HG02763 (cell line): Measurements from ENCODE around the gene IFRD2.
A peak's percentile ranks its signal among the peaks of the same experiment; 100 is the strongest.
"Not testable (repeated sequence)": the region's sequence is repeated elsewhere in the genome, so short reads cannot be mapped to it uniquely, and the experiment has no call there.

Source experiments
- ATAC-seq: cut with Tn5 transposase; IDR thresholded peaks from one replicate; pipeline ENCODE4 v1.9.1; 2021; ENCODE audit warnings: mild to moderate bottlenecking, moderate library complexity; ENCODE audit not compliant: unreplicated experiment

Gene IFRD2

DNA sequence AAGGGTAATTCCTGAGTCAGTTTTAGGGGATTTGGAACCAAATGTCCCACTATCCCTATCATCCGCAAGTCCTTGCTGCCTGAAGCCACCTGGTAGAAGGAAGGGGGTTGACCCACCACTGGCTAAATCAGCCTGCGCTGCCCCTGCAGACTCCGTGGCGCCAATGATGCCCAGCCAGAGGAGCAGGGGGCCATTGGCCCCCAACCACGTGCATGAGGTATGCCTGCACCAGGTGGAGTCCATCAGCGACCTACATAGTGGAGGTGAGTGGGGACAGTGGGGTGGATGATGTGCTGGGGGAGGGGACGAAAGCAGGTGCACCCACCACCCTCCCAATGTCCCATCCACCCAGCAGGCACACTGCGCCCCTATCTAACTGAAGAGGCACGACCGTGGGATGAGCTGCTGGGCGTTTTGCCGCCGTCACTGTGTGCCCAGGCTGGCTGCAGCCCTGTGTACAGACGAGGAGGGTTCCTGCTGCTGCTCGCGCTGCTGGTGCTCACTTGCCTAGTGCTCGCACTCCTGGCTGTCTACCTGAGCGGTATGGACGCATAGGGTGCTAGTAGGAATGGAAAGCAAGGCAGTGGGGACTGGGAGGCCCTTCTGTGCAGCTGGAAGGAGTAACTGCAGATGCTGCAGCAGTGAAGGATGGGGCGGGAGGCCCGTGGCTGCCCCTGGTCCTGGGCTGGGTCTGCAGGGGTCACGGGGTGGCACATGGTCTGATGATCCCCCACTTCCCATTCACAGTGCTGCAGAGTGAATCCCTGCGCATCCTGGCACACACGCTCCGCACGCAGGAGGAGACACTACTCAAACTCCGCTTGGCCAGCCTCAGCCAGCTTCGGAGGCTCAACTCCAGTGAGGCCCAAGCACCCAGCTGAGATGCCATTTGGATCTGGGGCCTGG, 5.7 kb downstream of the IFRD2 start:
- ATAC-seq, result no peak

DNA sequence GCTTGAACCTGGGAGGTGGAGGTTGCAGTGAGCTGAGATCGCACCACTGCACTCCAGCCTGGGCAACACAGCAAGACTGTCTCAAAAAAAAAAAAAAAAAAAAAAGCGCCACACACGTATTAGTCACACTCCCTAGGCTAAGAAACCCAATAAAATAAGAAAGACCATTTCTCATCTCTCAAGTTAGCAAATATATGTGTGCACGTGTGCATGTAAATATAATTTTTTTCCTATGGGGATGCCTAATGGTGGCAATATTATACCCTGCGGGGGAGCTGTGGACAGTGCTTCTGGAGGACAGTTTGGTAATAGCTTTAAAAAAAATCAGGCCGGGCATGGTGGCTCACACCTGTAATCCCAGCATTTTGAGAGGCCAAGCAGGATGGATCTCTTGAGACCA, 8.1 kb downstream of the IFRD2 start:
- ATAC-seq, result not testable (repeated sequence)

GRCh38 chr3:50279255-50280016, 12.8 kb downstream of the IFRD2 start:
- no peak for ATAC-seq

DNA sequence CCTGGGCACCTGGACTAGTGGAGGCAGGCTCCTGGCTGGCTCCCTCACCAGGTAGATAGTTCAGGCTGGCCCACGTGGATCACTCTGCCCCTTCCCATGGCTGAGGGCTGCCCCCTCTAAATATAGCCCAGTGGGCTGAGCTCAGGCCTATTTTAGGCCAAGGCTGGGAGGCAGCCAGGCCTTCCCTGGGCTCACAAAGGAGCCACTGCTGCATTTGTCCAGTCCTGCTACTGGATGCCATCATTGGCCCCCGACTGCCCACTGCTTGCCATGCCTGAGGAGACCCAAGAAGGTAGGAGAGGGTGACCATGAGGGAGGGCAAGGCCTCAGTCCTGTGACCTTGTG, 13.4 kb downstream of the IFRD2 start, which contains the start of gene LSMEM2:
Gene LSMEM2 (plus strand): TSS at position 208 of the 345 bp plus-strand sequence. CDS start 27 bp downstream, at position 235.
- no peak for ATAC-seq

- no peak for ATAC-seq
Measured at GRCh38 chr3:50278123-50278879, 13.9 kb downstream of the IFRD2 start.

GRCh38 chr3:50276762-50277101, 15.5 kb downstream of the IFRD2 start:
- ATAC-seq, result no peak

DNA sequence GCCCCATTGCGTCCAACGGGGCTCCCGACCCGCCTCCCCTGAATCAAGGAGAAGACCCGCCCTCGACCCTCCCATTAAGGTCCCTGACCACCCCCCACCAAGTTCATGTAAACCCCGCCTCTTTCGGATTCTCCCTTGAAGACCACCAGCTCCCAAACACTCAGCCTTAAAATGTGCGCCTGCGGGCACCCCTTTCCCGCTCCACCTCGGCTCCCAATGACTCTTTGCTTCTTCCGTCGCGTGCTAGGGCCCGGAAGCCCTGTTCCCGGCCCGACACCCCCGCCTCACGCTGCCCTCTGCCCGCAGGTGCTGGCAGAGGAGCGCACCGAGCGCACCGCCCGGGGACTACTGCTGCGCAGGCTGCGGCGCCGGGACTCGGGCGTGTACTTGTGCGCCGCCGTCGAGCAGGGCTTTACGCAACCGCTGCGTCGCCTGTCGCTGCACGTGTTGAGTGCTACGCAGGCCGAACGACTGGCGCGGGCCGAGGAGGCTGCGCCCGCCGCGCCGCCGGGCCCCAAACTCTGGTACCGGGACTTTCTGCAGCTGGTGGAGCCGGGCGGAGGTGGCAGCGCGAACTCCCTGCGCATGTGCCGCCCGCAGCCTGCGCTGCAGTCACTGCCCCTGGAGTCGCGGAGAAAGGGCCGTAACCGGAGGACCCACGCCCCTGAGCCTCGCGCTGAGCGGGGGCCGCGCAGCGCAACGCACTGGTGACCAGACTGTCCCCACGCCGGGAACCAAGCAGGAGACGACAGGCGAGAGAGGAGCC, 16.1 kb downstream of the IFRD2 start:
- no peak for ATAC-seq

DNA sequence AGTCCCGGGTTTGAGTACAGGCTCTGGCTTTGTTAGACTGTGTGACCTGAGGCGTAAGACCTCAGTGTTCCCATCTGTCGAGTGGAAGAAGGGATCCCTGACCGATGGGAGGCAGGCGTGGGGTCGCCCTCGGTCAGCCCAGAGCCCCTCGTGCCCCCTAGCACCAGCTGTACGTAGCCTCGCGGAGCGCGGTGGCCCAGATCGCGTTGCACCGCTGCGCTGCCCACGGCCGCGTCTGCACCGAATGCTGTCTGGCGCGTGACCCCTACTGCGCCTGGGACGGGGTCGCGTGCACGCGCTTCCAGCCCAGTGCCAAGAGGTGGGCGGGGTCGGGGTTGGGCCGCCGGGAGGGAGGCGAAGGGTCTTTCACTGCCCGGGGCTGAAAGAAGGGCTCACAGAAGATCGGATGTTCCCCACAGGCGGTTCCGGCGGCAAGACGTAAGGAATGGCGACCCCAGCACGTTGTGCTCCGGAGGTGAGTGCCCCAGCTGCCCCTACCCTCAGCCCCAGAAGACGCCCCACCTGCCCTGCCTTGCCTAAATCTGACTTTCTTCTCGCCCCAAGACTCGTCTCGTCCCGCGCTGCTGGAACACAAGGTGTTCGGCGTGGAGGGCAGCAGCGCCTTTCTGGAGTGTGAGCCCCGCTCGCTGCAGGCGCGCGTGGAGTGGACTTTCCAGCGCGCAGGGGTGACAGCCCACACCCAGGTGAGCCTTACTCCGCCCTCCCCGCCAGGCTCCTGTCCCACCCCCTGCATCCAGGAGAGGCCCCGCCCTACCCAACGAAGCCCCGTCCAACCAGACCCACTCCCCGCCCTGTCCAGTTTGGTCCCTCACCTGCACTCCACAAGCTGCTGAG, 16.9 kb downstream of the IFRD2 start:
- ATAC-seq, result no peak

GRCh38 chr3:50274371-50275104, 17.7 kb downstream of the IFRD2 start:
- no peak for ATAC-seq

DNA sequence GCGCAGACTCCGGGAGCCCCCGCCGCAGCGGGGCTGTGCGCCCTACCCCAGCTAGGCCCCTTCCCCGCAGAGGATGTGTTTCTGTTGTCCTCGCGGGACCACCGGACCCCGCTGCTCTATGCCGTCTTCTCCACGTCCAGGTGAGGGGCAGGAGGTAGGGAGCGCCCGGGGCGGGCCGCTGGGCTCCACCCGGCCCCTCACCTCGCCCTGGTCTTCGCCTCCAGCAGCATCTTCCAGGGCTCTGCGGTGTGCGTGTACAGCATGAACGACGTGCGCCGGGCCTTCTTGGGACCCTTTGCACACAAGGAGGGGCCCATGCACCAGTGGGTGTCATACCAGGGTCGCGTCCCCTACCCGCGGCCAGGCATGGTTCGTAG, 18.6 kb downstream of the IFRD2 start:
- ATAC-seq, result no peak

DNA sequence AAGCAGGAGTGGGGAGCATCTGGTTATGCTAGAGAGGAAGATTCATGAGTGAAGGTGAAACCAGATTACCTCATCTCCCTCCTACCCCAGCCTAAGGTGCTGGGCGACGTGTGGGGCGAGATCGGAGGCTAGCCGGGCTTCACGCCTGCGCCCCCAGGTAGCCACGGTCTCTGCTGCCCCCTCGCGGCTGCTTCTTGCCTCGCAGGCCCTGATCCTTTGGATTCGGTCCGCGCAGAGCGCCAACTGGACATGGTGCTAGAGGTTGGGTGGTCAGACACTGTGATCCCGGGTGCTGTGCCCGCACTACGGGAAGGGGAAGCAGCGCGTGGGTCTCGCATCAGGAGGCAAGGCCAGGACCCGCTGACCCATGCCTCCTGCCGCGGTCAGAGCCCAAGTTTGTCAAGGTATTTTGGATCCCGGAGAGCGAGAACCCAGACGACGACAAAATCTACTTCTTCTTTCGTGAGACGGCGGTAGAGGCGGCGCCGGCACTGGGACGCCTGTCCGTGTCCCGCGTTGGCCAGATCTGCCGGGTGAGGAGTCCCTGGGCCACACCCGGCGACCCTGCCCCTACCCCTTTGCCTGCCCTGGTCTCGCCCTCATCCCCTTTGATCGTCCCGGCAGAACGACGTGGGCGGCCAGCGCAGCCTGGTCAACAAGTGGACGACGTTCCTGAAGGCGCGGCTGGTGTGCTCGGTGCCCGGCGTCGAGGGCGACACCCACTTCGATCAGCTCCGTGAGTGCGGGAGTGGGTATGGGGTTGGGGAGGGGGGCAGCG, 19.1 kb downstream of the IFRD2 start:
- peak; percentile 80 for ATAC-seq

DNA sequence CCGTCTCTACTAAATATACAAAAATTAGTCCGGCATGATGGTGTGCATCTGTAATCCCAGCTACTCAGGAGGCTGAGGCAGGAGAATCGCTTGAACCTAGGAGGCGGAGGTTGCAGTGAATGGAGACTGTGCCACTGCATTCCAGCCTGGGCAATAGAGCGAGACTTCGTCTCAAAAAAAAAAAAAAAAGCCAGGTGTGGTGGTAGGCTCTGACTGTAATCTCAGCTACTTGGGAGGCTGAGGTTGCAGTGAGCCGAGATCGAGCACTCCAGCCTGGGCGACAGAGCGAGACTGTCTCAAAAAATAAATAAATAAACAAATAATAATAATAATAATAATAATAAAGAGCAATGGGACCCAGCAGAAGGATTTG, 19.7 kb downstream of the IFRD2 start:
- ATAC-seq, result not testable (repeated sequence)

DNA sequence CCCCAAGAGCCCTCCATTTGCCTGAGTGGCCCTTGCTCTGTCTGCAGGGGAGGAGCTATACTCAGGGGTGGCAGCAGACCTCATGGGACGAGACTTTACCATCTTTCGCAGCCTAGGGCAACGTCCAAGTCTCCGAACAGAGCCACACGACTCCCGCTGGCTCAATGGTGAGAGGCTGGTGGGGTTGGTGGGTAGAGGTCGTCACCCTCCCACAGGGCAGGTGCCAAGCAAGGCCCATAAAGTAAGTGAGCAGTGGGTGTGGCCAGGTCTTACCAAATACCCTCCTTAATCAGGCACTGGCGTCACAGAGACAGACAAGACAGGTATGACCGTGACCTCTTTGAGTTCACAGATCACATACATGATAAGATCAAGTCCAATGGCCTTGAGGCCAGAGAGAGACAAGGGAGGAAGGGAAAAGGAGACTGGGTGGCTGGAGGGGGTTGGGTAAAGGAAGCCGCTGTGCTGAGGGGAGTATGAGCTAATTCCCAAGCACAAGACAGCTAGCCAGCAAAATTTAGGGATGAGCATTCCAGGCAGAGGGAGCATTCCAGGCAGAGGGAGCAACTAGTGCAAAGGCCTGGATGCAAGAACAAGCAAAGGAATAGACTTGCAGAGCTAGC, 20.8 kb downstream of the IFRD2 start:
- ATAC-seq, result no peak

DNA sequence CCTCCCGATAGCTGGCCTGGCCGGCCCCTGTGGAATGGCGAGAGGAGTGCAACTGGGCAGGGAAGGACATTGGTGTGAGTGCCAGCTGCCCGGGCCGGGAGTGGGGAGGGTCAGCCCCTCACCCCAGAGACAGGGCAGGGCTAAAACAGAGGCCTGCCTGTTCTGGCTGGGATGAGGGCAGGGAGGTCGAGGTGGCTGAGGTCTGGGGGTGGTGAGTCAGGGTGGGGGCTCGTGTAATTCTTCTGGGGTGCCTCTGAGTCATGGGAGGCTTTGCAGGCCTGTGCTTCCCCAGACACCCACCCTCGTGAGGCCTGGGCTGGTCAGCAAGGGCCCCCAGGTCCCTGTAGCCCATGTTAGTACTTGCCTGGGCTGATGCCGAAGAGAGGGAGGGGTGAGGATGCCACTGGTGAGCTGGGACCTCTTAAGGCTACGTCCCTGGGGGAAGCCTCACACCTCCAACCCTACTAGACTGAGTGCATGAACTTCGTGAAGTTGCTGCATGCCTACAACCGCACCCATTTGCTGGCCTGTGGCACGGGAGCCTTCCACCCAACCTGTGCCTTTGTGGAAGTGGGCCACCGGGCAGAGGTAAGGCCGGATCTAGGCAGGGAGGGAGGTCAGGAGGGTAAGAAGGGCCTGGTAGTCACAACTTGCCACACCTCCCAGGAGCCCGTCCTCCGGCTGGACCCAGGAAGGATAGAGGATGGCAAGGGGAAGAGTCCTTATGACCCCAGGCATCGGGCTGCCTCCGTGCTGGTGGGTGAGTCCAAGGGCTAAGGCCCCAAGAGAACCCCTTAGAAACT, 21.6 kb downstream of the IFRD2 start:
- ATAC-seq, result no peak

DNA sequence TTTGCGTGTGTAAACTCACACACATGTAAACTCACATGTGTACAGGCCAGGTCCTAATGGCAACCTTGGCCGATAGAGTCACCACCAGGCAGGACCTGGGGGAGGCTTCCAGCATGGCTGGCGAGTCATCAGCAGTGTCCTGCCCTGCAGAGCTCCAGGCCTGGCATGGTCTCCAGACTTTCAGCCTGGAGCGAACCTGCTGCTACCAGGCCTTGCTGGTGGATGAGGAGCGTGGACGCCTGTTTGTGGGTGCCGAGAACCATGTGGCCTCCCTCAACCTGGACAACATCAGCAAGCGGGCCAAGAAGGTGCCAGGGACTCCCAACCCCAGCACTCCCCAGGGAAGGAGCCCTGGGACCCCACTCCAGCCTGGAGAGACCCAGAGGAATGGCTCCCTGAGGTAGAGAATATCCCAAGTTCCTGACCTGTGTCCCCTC, 22.2 kb downstream of the IFRD2 start:
- ATAC-seq, result no peak

DNA sequence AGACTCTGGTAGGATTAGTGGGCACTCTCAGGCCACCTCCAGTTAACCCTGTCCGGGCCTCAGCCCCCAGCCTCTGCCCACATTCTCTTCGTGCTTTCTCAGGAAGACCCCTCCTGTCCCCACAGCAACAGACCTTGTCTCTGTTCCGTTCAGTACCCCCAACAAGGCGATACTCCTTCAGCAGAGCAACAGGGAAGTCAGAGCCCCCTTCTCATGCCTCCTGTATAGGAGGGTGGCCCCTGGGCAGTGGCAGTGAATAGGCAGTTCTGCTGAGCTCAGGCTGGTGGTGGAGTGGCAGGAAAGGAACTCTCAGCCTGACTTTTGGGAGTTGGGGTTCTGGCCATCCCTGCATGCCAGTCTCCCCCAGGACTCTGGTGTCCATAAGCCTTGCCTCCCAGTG, 22.8 kb downstream of the IFRD2 start:
- no peak for ATAC-seq
